Measurements from ENCODE around the gene MRS2.

DNA sequence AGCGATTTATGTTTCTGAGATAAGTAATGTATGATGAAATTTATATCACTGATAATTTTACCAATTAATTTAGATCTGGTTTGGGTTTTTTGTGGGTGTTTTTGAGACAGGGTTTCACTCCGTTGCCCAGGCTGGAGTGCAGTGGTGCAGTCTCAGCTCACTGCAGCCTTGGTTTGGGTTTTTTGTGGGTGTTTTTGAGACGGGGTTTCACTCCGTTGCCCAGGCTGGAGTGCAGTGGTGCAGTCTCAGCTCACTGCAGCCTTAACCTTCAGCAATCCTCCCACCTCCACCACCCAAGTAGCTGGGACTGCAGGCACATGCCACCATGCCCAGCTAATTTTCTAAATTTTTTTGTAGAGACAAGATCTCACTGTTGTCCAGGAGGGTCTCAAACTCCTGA, 13.0 kb downstream of the MRS2 start:
- TF ChIP-seq, protein P1, sequence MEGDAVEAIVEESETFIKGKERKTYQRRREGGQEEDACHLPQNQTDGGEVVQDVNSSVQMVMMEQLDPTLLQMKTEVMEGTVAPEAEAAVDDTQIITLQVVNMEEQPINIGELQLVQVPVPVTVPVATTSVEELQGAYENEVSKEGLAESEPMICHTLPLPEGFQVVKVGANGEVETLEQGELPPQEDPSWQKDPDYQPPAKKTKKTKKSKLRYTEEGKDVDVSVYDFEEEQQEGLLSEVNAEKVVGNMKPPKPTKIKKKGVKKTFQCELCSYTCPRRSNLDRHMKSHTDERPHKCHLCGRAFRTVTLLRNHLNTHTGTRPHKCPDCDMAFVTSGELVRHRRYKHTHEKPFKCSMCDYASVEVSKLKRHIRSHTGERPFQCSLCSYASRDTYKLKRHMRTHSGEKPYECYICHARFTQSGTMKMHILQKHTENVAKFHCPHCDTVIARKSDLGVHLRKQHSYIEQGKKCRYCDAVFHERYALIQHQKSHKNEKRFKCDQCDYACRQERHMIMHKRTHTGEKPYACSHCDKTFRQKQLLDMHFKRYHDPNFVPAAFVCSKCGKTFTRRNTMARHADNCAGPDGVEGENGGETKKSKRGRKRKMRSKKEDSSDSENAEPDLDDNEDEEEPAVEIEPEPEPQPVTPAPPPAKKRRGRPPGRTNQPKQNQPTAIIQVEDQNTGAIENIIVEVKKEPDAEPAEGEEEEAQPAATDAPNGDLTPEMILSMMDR (IDR thresholded peaks at IDR 0.05) = no peak
- TF ChIP-seq POLR2A (IDR thresholded peaks at IDR 0.05) = no peak
- no peak for TF ChIP-seq EP300 (IDR thresholded peaks at IDR 0.05)
